B cell (primary cell): ENCODE measurements around the gene GPI. TPM values are rescaled to one million over a fixed set of nuclear protein-coding genes. Genes with fewer than 3 reads are reported as not detected.

Source experiments
- ATAC-seq: fragments of 200-7000 bp; cut with Tn5 transposase; one replicate; pipeline ENCODE4 v1.10.0; 2021; ENCODE audit warnings: low read depth, mild to moderate bottlenecking, moderate number of reproducible peaks, moderate library complexity
- CTCF ChIA-PET: fragments of 350-600 bp; sonication (Branson Sonifier 250); formaldehyde crosslinking; loops from one replicate; lab custom pipeline; 2021; ENCODE audit warnings: antibody characterized with exemption, inconsistent platforms; lab: Charles Lee
- POLR2A ChIA-PET: fragments of 350-600 bp; sonication (Branson Sonifier 250); formaldehyde crosslinking; loops from one replicate; lab custom pipeline; 2021; ENCODE audit warnings: antibody characterized with exemption; lab: Charles Lee
- DNase-seq: peaks from one replicate; pipeline ENCODE4 v3.0.0; 2013
- H2AFZ ChIP-seq: 2 replicates; pipeline ENCODE4 v1.6.1; 2012; ENCODE audit warnings: mild to moderate bottlenecking, low read depth, low read length; ENCODE audit not compliant: insufficient read depth, poor library complexity, severe bottlenecking
- H3K27ac ChIP-seq, 2 donors: 1 replicate in 1 of 2; 2 replicates in 1 of 2; pipeline ENCODE4 v1.5.1; 2012 to 2013; ENCODE audit warnings: low read length in 2 of 2, mild to moderate bottlenecking in 2 of 2, moderate library complexity in 1 of 2
- H3K27me3 ChIP-seq, 4 experiments: fragments of 200-600 bp in 1 of 4; sonication (generic) in 1 of 4; replicated peaks in 1 of 4; 1 replicate in 2 of 4; 2 replicates in 2 of 4; pipeline versions ENCODE4 v1.6.1 to v1.7.0; 2013 to 2016; ENCODE audit warnings: low read length in 3 of 4, mild to moderate bottlenecking in 2 of 4, mixed read lengths in 1 of 4, moderate library complexity in 1 of 4; ENCODE audit not compliant: insufficient read depth in 4 of 4, control insufficient read depth in 3 of 4; ENCODE audit errors: control extremely low read depth in 1 of 4
- H3K36me3 ChIP-seq, 2 experiments: replicated peaks in 1 of 2; 1 replicate in 1 of 2; 2 replicates in 1 of 2; pipeline versions ENCODE4 v1.6.1 to v1.7.1; 2013; ENCODE audit warnings: low read length in 1 of 2; ENCODE audit not compliant: insufficient read depth in 2 of 2, control insufficient read depth in 1 of 2; ENCODE audit errors: control extremely low read depth in 1 of 2, extremely low read depth in 1 of 2
- H3K4me1 ChIP-seq, 2 donors: fragments of 200-600 bp in 1 of 2; sonication (generic) in 1 of 2; 1 replicate in 1 of 2; 2 replicates in 1 of 2; pipeline versions ENCODE4 v1.5.1 to v1.6.1; 2013 to 2017; ENCODE audit warnings: low read length in 2 of 2; ENCODE audit not compliant: control insufficient read depth in 2 of 2, insufficient read depth in 2 of 2
- H3K4me2 ChIP-seq: replicated peaks from 2 replicates; pipeline ENCODE3; 2012; ENCODE audit warnings: mild to moderate bottlenecking, low read depth, low read length; ENCODE audit not compliant: poor library complexity, severe bottlenecking
- H3K4me3 ChIP-seq, 5 experiments: fragments of 200-600 bp in 1 of 5; sonication (generic) in 1 of 5; 1 replicate in 3 of 5; 2 replicates in 2 of 5; pipeline versions ENCODE4 v1.5.1 to v1.7.0; 2011 to 2016; ENCODE audit warnings: low read length in 4 of 5, mild to moderate bottlenecking in 4 of 5, low read depth in 2 of 5, control low read depth in 1 of 5, moderate library complexity in 1 of 5; ENCODE audit not compliant: insufficient read depth in 1 of 5; ENCODE audit errors: control extremely low read depth in 1 of 5, extremely low read depth in 1 of 5
- H3K79me2 ChIP-seq: fragments of 200-600 bp; sonication (generic); one replicate; pipeline ENCODE4 v1.6.0; 2016; ENCODE audit warnings: low read length; ENCODE audit not compliant: control insufficient read depth, insufficient read depth
- H3K9ac ChIP-seq: fragments of 200-600 bp; sonication (generic); 2 replicates; pipeline ENCODE4 v1.6.1; 2017; ENCODE audit warnings: mild to moderate bottlenecking, low read length, moderate library complexity
- H3K9me3 ChIP-seq, 3 donors: one replicate each; pipeline versions ENCODE4 v1.6.1 to v1.7.1; 2013; ENCODE audit warnings: low read length in 2 of 3; ENCODE audit not compliant: control insufficient read depth in 2 of 3, insufficient read depth in 1 of 3; ENCODE audit errors: control extremely low read depth in 1 of 3
- H4K20me1 ChIP-seq: 2 replicates; pipeline ENCODE4 v1.6.0; 2012; ENCODE audit warnings: mild to moderate bottlenecking, low read length; ENCODE audit not compliant: insufficient read depth, control insufficient read depth, poor library complexity, severe bottlenecking
- H3K27ac Mint-ChIP-seq: one replicate; pipeline ENCODE4 v1.8.0; 2021; ENCODE audit warnings: mixed read lengths
- H3K27me3 Mint-ChIP-seq: one replicate; pipeline ENCODE4 v1.8.0; 2021; ENCODE audit warnings: mixed read lengths
- H3K4me1 Mint-ChIP-seq: one replicate; pipeline ENCODE4 v1.8.0; 2021; ENCODE audit warnings: mixed read lengths
- H3K4me3 Mint-ChIP-seq: one replicate; pipeline ENCODE4 v1.8.0; 2021; ENCODE audit warnings: mixed read lengths
- H3K9me3 Mint-ChIP-seq: one replicate; pipeline ENCODE4 v1.8.0; 2022; ENCODE audit warnings: mixed read lengths; ENCODE audit not compliant: insufficient read depth
- CTCF ChIP-seq: fragments of 200-600 bp; IDR thresholded peaks from one replicate; pipeline ENCODE4 v1.8.0; 2022; ENCODE audit warnings: antibody characterized with exemption, mild to moderate bottlenecking
- EZH2 ChIP-seq: IDR thresholded peaks from 2 replicates; pipeline ENCODE4 v1.6.1; 2012; ENCODE audit warnings: borderline replicate concordance, low read depth, mild to moderate bottlenecking, moderate library complexity, low read length; ENCODE audit not compliant: insufficient read depth, poor library complexity, severe bottlenecking
- WGBS: methylation state at CpG from one replicate; pipeline ENCODE4 v1.1.5; 2013; ENCODE audit warnings: missing lambda C conversion rate; ENCODE audit not compliant: insufficient coverage; 5-methylcytosine and 5-hydroxymethylcytosine counted together
- intact Hi-C: fragments of 100-400 bp; cut with micrococcal nuclease; formaldehyde crosslinking; loops from one replicate; pipeline ENCODE4 v1.10.0; 2022
- polyA plus RNA-seq: library from polyadenylated mRNA; depleted of rRNA; stranded (reverse); fragments of >200 nt; gene quantifications from 2 replicates; pipeline ENCODE4 v1.2.3, GENCODE V29; 2012
- total RNA-seq, 2 donors: library from RNA; stranded (reverse); fragments of 120-200 nt in 1 of 2; gene quantifications; 1 replicate in 1 of 2; 2 replicates in 1 of 2; pipeline versions ENCODE4 v1.2.3 to v1.2.4, GENCODE V29; 2013 to 2022

Gene GPI
- total and polyA plus RNA-seq, 2 donors (not counting 1 experiment from before 2014, with no cell fraction given): 74.5 to 102 TPM

GRCh38 chr19:34347561-34348165 lies 17.3 kb upstream of the GPI start:
- TF ChIP-seq EZH2 (no peak), CTCF (no peak)
- H3K4me2 ChIP-seq: no peak overlapping the region
- no peak overlapping the region for H3K4me3 ChIP-seq
- ChIA-PET POLR2A (no interaction called here), CTCF (interaction anchor here (0.7 to 2.3 kb wide), 3 partner anchors 8 to 175 kb away, joined by 4 to 6 read pairs (median 5); no protein-coding TSS in a partner anchor)
- no peaks in the 10 kb centered on the region for H3K27me3 ChIP-seq
- H3K36me3 ChIP-seq: peaks cover 0 to 51% of the 10 kb centered on the region in 2 experiments
- peaks cover 16% of the 10 kb centered on the region for H3K79me2 ChIP-seq
- peaks cover 15% of the 10 kb centered on the region for H4K20me1 ChIP-seq
- DNase-seq: no peak
- intact Hi-C loops: no loop called here
- no peak overlapping the region for H3K9ac ChIP-seq
- H3K27ac Mint-ChIP-seq: no peak overlapping the region
- H2AFZ ChIP-seq: no peak overlapping the region
- H3K4me3 Mint-ChIP-seq: no peak overlapping the region
- 98% methylated on average over 18 of the region's 19 CpGs for WGBS
- H3K27me3 Mint-ChIP-seq: no peaks in the 10 kb centered on the region
- peaks cover 8% of the 10 kb centered on the region for H3K4me1 Mint-ChIP-seq
- peaks cover 0 to 7% (median 0%) of the 10 kb centered on the region in 3 donors for H3K9me3 ChIP-seq
- H3K27ac ChIP-seq: no peak overlapping the region
- no peak for ATAC-seq
- H3K9me3 Mint-ChIP-seq: no peaks in the 10 kb centered on the region
- H3K4me1 ChIP-seq: no peaks in the 10 kb centered on the region

GRCh38 chr19:34348899-34349487 lies 16.0 kb upstream of the GPI start:
- Histone ChIP-seq H3K9me3 (peaks cover 0 to 7% (median 0%) of the 10 kb centered on the region in 3 donors), H3K79me2 (peaks cover 12% of the 10 kb centered on the region), H3K4me3 (no peak overlapping the region), H4K20me1 (peaks cover 15% of the 10 kb centered on the region), H3K36me3 (peaks cover 0 to 58% of the 10 kb centered on the region in 2 experiments), H3K9ac (no peak overlapping the region), H3K4me2 (no peak overlapping the region), H3K27ac (no peak overlapping the region), H2AFZ (no peak overlapping the region), H3K27me3 (no peaks in the 10 kb centered on the region), H3K4me1 (no peaks in the 10 kb centered on the region)
- intact Hi-C loops: no loop called here
- TF ChIP-seq EZH2 (no peak), CTCF (no peak)
- H3K4me3 Mint-ChIP-seq: no peak overlapping the region
- DNase-seq (no peak), ATAC-seq (no peak)
- H3K27ac Mint-ChIP-seq: no peak overlapping the region
- CTCF ChIA-PET: interaction anchor here (0.6 kb wide), 1 partner anchor 15 kb away, joined by 3 read pairs; no protein-coding TSS in a partner anchor
- H3K27me3 Mint-ChIP-seq: no peaks in the 10 kb centered on the region
- WGBS: 92% methylated on average over 9 of the region's 11 CpGs
- POLR2A ChIA-PET: no interaction called here
- peaks cover 8% of the 10 kb centered on the region for H3K4me1 Mint-ChIP-seq
- H3K9me3 Mint-ChIP-seq: no peaks in the 10 kb centered on the region
